GM21529 (cell line): ENCODE data around the gene USP54.
"Not testable (repeated sequence)": the region's sequence is repeated elsewhere in the genome, so short reads cannot be mapped to it uniquely, and the experiment has no call there.

Source experiments
- ATAC-seq: cut with Tn5 transposase; IDR thresholded peaks from one replicate; pipeline ENCODE4 v1.9.1; 2021; ENCODE audit not compliant: unreplicated experiment

Gene USP54

DNA sequence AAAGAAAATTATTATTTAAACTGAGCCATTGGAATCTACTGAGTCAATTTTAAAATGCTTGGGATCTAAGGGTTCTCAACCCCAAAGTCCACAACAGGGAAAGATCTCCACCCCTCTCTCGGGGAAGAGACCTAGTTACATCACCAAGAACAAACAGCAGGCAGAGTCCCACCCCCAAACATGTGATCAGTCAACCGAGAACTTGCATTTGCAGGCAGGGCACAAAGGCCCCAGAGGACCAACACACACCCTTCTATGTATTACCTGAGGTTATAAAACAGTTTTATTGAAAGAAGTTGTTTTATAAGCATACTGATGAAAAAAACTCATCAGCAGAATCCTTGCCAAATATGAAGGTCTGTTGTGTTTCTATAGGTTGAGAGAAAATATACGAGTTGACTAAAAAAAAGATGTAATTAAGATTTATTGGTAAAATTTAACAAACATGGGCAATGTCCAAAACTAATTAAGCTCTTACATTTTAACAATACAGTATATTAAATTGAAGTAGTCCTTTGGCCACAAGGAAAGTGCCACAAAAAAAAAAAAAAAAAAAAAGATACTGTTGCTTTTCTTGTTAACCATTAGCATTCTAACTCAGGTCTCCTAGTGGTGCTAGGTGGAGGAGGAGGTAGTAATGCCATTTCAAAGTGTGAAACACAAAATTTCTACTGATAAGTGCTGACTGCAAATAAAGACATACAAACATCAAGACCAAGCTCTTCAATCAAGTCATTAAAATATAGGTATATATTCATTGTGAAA is 975 bp upstream of the USP54 start:
- ATAC-seq: no peak

DNA sequence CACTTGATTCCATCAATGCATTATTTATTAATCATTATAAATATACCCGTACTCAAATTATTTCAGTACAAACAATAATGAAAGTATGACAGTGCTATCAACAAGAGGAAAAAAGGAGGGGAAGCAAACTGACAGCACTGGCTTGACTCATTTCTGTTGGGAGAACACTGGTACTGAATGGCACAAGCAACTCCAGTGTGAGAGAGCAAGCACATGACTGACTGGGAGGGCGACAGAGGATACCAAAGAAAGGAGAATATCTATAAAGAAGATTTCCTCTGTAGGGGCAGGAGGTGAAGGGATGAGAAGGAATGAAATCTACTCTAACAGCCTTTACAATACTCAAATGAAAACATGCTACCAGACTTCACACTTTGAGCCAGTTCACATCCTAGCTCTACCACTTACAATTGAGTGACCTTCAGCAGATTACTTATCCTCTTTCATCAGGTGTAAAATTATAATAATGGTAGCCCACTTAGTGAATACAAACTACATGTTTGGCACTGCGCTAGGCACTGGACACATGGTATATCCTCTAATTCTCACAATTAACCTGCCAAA is 1.5 kb downstream of the USP54 start:
- ATAC-seq: no peak

DNA sequence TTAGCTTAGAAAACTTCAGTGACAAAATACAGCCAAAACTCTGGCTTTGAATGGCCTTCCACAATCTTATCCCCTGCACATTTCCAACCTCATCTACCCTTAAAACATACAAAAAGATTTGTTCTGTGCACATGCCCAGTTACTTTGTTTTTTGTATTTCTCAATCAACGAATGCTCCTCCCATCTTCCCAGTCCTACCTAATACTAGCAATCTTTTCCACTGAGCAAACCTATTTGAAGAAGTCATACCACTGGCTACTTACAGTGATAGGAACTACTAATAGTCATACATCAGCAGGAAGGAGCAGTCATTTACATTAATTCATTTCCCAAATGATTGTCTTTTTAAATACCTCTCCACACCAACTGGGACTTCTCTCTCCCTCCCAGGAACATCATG is 2.5 kb downstream of the USP54 start:
- no peak for ATAC-seq

DNA sequence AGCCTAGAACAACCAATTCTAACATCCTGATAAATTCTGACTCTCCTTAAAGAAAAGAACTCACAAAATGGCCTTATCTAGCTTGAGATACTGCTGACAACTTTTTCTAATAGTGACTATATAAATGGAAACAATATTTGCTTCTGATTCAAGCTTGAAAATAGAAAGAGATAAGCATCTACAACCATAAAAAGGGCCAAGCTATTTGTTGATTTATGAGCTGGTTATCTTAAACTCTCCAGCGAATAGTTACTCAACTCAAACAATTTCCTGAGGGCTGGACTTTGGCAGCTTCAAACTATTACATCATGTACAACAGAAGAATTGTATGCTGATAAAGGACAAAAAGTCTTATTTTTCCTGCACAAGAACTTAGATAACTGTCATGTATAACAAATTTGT is 4.6 kb downstream of the USP54 start:
- no peak for ATAC-seq

DNA sequence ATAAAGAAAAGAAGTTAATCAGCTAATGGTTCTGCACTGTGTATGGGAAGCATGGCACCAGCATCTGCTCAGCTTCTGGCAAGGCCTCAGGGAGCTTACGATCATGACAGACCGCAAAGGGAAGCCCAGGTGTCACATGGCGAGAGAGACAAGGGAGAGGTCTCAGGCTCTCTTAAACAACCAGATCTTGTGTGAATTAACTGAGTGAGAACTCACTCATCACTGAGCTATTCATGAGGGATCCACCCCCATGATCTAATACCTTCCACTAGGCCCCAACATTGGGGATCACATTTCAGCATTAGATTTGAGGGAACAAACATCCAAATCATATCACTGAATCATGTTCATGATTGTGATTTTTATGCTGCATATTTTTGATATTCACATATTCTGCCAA is 5.8 kb downstream of the USP54 start:
- ATAC-seq: no peak

DNA sequence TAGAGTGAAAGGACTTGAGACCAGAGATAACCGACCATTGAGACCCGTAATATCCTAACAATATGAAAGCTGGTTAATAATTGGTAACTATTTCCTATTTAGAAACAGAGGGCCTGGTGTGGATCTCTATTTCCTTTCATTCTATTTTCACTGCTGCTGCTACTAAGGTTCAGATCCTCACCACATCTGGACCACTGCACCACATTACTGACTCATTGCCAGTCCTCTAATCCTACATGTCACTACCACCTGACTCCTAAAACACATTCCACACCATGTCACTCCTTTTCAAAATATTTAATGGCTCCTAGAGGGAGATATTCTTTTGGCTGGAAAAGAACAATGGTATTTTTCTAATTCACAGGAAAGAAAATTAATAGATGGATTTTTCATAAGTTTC is 6.4 kb downstream of the USP54 start:
- ATAC-seq: no peak

DNA sequence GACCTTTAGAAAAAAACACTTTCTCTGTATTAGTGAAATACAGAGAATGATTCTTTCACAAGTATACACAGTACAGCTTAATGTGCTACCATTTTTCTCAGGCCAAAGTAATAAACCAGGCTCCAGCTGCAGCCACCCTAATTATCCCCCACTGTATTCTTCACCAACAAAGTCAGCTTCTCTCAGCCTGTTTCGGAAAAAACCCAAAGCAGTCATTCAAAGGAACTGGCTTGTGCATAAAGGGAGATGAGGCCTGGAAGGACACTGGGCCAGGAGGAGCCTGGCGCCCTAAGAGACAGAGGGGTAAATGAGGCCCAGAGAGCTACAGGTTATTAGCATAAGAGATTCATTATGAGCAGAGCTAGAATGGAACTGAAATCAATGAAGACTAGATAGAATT is 9.2 kb downstream of the USP54 start:
- no peak for ATAC-seq

DNA sequence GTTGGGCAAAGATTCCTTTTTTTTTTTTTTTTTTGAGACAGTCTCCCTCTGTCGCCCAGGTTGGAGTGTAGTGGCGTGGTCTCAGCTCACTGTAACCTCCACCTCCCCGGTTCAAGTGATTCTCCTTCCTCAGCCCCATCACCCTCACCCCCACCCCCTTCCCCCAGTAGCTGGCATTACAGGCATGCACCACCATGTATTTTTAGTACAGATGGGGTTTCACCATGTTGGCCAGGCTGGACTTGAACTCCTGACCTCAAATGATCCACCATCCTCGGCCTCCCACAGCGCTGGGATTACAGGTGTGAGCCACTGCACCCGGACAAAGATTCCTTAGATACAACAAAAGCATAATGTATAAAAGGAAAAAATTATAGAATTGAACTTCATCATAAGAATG is 12.2 kb downstream of the USP54 start:
- not testable (repeated sequence) for ATAC-seq

DNA sequence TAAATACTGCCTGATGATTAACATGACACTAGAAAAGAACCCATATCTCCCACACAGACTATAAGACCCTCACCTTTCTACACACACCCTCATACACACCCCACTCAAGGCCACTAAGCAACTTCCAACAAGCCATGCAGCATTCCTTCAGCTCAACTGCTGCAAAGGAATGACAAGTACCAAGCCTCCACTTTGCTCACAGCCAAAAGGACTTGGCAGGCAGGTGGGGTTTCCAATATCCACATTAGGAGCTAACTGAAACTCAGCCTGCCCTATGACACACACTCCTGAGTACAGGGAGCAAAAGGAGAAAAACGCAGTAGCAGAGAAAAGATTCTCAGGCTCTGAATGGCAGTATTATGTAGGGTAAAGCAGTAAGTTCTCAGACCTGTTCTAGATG is 13.4 kb downstream of the USP54 start:
- ATAC-seq: no peak

DNA sequence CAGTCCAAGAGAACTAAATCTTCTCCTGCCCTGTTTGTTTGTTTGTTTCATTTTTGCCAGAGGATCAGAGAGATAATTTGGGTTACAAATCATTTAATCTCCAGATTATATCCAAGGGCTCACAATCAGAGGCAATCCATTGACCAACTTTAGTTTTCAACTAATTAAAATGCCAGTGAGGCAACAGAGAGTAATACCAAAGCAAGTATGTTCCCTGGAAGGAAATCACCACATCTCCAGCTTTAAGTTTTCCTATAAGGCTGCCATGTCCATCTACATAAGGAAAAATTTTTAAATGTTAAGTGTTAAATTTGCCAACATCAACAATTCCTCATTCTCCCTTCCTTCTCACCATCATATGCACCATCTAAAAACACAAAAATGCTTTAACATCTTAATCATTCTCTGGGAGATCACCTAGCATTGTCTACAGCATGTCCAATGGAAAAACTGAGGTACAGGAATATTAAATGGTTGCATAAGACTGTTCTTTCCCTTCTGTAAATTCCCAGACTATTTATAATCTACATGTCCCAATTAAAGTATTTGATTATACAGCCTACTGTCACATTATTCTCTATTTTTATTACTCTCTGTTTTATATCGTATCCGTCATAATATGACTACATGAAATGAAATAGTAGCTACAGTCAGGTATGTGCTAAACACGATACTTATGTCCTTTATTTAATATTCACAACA is 14.1 kb downstream of the USP54 start:
- no peak for ATAC-seq

DNA sequence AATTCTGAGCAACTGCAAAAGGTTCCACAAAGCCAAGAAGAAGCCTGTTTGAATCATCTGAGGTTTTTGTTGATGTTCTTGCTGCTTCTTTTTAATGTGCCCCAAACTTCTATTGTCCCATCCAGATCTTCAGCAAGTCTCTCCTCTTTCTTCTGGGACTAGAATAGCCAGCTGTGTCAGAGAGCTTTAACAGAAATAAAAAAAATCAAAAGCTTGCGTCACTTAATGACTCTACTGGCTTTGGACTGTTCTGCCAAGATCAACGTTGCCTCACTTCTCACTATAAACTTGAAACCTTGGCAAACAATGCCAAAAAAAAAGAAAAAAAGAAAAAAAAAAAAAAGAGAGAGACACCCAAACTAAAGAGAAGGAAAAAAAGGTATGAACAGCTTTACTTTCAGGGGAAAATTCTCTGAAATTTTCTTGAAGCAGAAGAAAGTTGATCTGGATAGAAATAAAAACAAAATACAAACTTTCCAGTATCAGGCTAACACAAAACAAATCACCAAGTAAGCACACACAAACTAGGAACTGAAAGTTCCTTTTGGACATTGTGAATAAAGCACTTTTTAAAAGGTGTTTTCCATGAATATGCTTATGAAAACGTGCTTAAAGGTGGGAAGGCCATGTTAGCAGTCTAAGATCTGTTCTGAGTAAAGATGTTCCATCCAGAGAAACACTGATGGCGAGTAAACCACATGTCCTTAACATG is 14.8 kb downstream of the USP54 start:
- ATAC-seq: no peak

DNA sequence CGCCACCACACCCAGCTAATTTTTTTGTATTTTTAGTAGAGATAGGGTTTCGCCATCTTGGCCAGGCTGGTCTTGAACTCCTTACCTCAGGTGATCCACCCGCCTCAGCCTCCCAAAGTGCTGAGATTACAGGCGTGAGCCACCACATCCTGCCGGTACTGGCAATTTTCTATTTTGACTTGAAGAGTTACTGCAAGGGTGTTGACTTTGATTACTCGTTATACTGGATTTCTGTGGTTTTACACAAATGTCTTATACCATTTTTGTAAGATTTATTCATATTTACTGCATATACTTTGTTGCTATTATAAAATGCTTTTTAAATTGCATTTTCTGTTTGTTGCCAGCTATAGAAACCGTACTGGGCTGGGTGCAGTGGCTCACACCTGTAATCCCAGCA is 24.1 kb downstream of the USP54 start:
- not testable (repeated sequence) for ATAC-seq

DNA sequence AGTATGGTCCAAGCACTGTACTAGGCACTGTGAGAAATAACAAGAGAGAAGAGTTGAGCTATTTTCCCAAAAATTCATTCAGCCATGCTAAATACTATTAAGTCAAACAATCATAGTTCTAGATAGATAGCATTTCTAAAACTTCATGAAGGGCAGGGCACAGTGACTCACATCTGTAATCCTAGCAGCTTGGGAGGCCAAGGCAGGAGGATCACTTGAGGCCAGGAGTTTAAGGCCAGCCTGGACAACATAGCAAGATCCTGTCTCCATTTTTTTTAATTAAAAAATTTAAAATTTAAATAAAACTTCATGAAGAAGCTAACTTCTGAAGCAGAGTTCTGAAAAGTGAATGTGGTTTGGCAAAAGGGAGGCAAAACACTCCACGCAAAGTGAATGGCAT is 29.9 kb downstream of the USP54 start:
- no peak for ATAC-seq

DNA sequence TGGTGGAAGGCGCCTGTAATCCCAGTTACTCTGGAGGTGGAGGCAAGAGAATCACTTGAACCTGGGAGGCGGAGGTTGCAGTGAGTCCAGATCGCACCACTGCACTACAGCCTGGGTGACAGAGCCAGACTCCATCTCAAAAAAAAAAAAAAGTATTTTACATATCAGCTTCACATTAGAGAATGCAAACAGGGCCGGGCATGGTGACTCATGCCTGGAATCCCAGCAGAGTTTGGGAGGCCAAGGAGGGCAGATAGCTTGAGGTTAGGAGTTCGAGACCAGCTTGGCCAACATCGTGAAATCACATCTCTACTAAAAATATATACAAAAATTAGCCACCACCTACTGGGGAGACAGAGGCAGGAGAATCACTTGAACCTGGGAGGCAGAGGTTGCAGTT is 31.6 kb downstream of the USP54 start:
- ATAC-seq: no peak

DNA sequence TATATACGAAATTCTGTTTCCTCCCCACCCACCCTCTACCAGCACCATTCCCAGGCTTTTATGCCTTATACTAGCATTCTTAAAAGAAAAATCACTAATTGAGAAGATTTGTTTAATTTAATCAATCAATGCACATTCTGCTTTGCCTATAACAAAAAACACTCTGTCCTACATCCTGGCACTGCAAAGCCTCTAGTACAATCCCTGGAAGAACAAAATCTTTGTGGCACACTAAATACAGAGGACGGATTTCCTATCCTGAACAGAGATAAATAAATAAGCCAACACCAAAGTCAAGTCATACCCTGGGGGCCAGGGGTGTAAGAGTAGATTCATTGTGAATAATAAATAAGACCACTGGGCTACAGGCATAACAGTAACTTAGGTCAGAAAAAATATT is 34.3 kb downstream of the USP54 start:
- no peak for ATAC-seq

DNA sequence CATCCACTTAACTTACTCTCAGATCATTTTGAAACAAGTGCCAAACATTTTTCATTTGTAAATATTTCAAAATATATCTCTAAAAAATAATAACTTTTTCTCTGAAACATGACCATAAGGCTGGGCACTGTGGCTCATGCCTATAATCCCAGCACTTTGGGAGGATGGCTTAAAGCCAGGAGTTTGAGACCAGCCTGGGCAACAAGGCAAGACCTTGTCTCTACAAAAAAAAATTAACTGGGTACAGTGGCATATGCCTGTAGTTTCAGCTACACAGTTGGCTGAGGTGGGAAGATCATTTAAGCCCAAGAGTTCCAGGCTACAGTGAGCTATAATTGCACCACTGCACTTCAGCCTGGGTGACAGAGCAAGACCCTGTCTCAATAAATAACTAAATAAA is 36.4 kb downstream of the USP54 start:
- no peak for ATAC-seq

DNA sequence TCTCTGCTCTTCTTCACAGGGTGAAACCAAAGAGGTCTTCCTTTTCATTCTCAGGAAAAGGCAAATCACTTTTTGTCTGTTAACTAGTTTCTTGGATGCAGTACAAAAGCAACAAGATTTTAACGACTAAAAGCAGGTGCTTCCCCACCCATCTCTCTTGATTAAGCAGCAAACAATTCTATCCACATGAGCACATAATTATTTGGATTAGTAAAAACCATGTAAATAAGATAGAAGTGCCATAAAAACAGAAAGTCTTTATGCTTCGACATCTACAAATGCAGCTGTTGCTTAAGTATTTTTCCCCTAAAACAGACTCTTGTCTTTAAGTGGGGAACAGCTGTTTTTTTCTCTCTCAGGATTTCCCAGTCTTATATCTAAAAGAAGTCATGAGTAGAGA is 37.4 kb downstream of the USP54 start:
- ATAC-seq: no peak

DNA sequence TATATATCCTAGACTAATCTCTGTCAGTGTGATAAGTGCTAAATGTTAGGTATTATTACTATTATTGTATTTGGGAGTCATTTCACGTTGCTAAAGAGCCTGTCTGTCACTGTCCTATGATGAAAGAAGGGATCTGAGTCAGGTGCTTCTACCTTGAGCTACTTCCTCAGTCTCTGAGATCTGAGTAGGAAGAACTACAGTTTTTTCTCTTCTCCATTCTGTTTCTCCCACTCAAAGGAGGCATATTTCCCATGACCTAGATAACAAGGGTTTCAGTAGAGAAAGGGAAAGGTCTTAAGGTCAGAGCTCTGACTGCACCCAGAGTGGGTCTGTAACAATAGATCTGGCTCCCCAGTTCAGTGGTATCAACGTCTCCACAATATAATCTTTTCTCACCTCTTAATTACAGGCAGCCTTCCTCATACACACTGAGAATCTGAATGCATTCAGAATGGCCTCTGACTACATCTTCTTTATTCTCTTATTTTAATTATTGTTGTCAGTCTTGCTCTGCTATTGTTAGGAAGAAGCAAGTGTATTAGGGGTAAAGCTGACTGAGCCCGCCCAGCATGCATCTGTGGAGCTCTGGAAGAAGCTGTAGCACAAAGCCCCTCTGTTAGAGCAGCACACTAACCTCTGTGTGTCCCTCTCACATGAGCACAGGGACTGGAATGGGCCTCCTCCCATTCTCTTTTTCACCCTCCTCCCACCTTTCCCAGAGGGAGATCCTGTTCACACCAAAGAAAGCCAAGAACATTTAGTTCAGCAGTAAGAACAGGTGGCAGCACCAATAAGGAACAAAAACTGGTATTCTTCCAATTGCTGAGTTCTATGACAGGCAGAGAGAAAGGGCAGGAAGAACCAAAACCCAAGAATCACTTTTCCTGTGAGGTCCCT is 38.1 kb downstream of the USP54 start:
- ATAC-seq: no peak

DNA sequence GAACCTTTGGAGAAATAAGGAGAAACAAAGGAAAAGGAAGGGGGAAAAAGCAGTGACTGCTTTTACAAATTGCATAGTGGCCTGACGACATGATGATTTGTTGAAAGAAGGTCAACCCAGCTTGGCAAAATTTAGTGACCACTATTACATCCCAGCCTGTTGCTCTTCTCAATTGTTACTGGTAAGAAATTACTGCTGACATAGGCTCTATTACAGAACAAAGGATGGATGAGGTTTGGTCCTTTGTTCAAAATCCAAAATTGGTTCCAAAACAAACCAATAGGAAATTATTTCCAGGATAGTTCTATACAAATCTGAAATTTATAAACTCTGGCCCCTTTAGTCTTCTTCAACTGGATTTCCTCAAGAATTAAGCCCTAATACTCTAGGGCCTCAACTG is 39.6 kb downstream of the USP54 start:
- ATAC-seq: no peak

DNA sequence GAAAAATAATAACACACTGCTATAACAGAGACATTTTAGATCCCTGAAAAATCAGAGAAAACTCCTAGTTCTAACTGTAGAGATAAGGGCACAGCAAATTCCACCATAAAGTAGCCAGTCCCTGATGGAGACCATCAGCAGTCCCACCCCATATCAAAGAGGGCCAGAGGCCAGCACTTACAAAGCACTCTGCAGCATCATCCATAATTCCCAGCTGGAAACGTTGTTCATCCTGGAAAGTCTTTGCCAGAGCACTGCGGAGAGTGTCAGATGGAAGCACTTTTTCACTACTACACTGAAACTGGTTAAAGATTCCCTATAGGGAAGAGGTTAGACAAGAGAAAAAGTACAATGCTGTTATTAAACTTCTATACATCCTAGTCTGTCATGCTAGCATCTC is 45.8 kb downstream of the USP54 start:
- no peak for ATAC-seq

DNA sequence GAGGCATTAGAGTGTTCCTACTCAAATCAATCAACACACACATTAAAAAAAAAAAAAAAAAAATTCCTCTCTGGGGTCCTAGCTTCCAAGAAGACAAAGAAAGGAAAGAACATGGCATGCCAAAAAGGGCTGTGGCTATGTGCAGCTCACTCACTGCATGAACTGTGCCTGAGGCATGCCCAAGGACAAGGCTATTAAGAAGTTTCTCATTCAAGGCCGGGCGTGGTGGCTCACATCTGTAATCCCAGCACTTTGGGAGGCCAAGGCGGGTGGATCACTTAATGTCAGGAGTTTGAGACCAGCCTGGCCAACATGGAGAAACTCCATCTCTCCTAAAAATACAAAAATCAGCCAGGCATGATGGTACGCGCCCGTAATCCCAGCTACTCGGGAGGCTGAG is 53.4 kb downstream of the USP54 start:
- no peak for ATAC-seq
